Endothelial cell of umbilical vein (primary cell): Measurements from ENCODE around the gene BMP2K. TPM values are rescaled to one million over a fixed set of nuclear protein-coding genes. Genes with fewer than 3 reads are reported as not detected.

Experiments used
- BruUV-seq: library from RNA; stranded (reverse); fragments of 400-500 nt; replicated peaks from 2 replicates; lab custom pipeline; 2021; lab: Mats Ljungman, UMichigan
- CTCF ChIA-PET: fragments of 300-600, 350-600 bp; sonication (Branson Sonifier 250); formaldehyde crosslinking; loops from one replicate; lab custom pipeline; 2021; ENCODE audit warnings: antibody characterized with exemption, inconsistent platforms; lab: Charles Lee
- POLR2A ChIA-PET: fragments of 300-600, 350-600 bp; sonication (Branson Sonifier 250); formaldehyde crosslinking; loops from one replicate; lab custom pipeline; 2021; ENCODE audit warnings: antibody characterized with exemption, inconsistent platforms; lab: Charles Lee
- DNase-seq: peaks from one replicate; pipeline ENCODE4 v3.0.0-alpha.2; 2011; ENCODE audit warnings: low read depth, low spot score
- FAIRE-seq: peaks from 2 replicates; lab custom pipeline; 2011; peaks lifted over from hg19 to GRCh38; lab: Jason Lieb, UNC
- H2AFZ ChIP-seq: 2 replicates; pipeline ENCODE4 v1.6.0; 2012; ENCODE audit warnings: low read depth, low read length, control low read depth, inconsistent platforms
- H3K27ac ChIP-seq: 2 replicates; pipeline ENCODE4 v1.5.1; 2011; ENCODE audit warnings: low read depth, mild to moderate bottlenecking, control low read depth, low read length, moderate library complexity; ENCODE audit not compliant: insufficient read depth
- H3K27me3 ChIP-seq, 2 experiments: 2 replicates each; pipeline versions ENCODE4 v1.6.0 to v1.6.1; 2011; ENCODE audit warnings: low read length in 2 of 2, mixed read lengths in 1 of 2; ENCODE audit not compliant: control insufficient read depth in 2 of 2, insufficient read depth in 2 of 2
- H3K36me3 ChIP-seq, 2 experiments: 2 replicates in 1 of 2; 3 replicates in 1 of 2; pipeline ENCODE4 v1.5.1; 2011; ENCODE audit warnings: low read length in 2 of 2, mild to moderate bottlenecking in 1 of 2, moderate library complexity in 1 of 2; ENCODE audit not compliant: control insufficient read depth in 2 of 2, insufficient read depth in 2 of 2; ENCODE audit errors: extremely low read depth in 1 of 2
- H3K4me1 ChIP-seq: 3 replicates; pipeline ENCODE4 v1.5.1; 2011; ENCODE audit warnings: mild to moderate bottlenecking, low read length; ENCODE audit not compliant: control insufficient read depth, insufficient read depth; ENCODE audit errors: extremely low read depth
- H3K4me2 ChIP-seq: 2 replicates; pipeline ENCODE4 v1.6.1; 2011; ENCODE audit warnings: low read length, control low read depth, mixed read lengths; ENCODE audit not compliant: insufficient read depth
- H3K4me3 ChIP-seq, 3 experiments: fragments of 200-600 bp in 1 of 3; sonication (generic), shearing (Covaris generic) in 1 of 3; replicated peaks in 1 of 3; 2 replicates each; pipeline ENCODE4 v1.5.1; 2011 to 2016; ENCODE audit warnings: control low read depth in 3 of 3, low read length in 3 of 3, mild to moderate bottlenecking in 2 of 3, inconsistent platforms in 1 of 3, low read depth in 1 of 3, moderate library complexity in 1 of 3; ENCODE audit not compliant: insufficient read depth in 1 of 3
- H3K79me2 ChIP-seq: 2 replicates; pipeline ENCODE4 v1.6.0; 2012; ENCODE audit warnings: low read length, inconsistent platforms; ENCODE audit not compliant: control insufficient read depth, insufficient read depth
- H3K9ac ChIP-seq: replicated peaks from 2 replicates; pipeline ENCODE3; 2011; ENCODE audit warnings: low read length, control low read depth; ENCODE audit not compliant: insufficient read depth; ENCODE audit errors: extremely low read depth
- H3K9me1 ChIP-seq: replicated peaks from 3 replicates; pipeline ENCODE4 v1.6.0; 2011; ENCODE audit warnings: mild to moderate bottlenecking, low read length; ENCODE audit not compliant: control insufficient read depth, insufficient read depth; ENCODE audit errors: extremely low read depth
- H3K9me3 ChIP-seq: replicated peaks from 2 replicates; pipeline ENCODE4 v1.5.1; 2012; ENCODE audit warnings: low read length, inconsistent platforms; ENCODE audit not compliant: control insufficient read depth, insufficient read depth
- H4K20me1 ChIP-seq: replicated peaks from 2 replicates; pipeline ENCODE3; 2011; ENCODE audit warnings: mild to moderate bottlenecking, low read length; ENCODE audit not compliant: control insufficient read depth, insufficient read depth; ENCODE audit errors: extremely low read depth
- CTCF ChIP-seq, 2 donors: IDR thresholded peaks; 1 replicate in 1 of 2; 2 replicates in 1 of 2; pipeline ENCODE4 v1.5.1; 2011; ENCODE audit warnings: low read length in 2 of 2, mild to moderate bottlenecking in 2 of 2, moderate library complexity in 2 of 2, control low read depth in 1 of 2, inconsistent platforms in 1 of 2, low read depth in 1 of 2; ENCODE audit not compliant: insufficient read depth in 1 of 2; ENCODE audit errors: extremely low read depth in 1 of 2
- EZH2 ChIP-seq: IDR thresholded peaks from 2 replicates; pipeline ENCODE4 v1.6.1; 2012; ENCODE audit warnings: borderline replicate concordance, low read depth, mild to moderate bottlenecking, moderate library complexity, low read length, inconsistent platforms; ENCODE audit not compliant: severe bottlenecking
- FOS ChIP-seq: IDR thresholded peaks from 2 replicates; pipeline ENCODE4 v1.6.1; 2011; ENCODE audit warnings: mild to moderate bottlenecking, low read length, moderate library complexity, borderline replicate concordance; ENCODE audit not compliant: insufficient read depth
- GATA2 ChIP-seq: IDR thresholded peaks from 2 replicates; pipeline ENCODE4 v1.7.0; 2011; ENCODE audit warnings: low read depth, mild to moderate bottlenecking, moderate library complexity, mixed read lengths, low read length; ENCODE audit not compliant: insufficient read length, insufficient read depth
- JUN ChIP-seq: IDR thresholded peaks from 2 replicates; pipeline ENCODE4 v1.6.1; 2011; ENCODE audit warnings: borderline replicate concordance, low read depth; ENCODE audit not compliant: insufficient read length, insufficient read depth
- MAX ChIP-seq: IDR thresholded peaks from 2 replicates; pipeline ENCODE4 v1.6.1; 2011; ENCODE audit not compliant: insufficient read depth, insufficient read length
- MYC ChIP-seq: IDR thresholded peaks from one replicate; pipeline ENCODE4 v1.6.1; 2011; ENCODE audit warnings: mild to moderate bottlenecking, low read depth, low read length
- POLR2A ChIP-seq: IDR thresholded peaks from 2 replicates; pipeline ENCODE4 v1.6.1; 2012; ENCODE audit warnings: low read depth, mild to moderate bottlenecking, control low read depth, low read length
- POLR2AphosphoS5 ChIP-seq: IDR thresholded peaks from 2 replicates; pipeline ENCODE4 v1.6.1; 2012; ENCODE audit warnings: low read depth, mild to moderate bottlenecking, control low read depth, low read length, moderate library complexity; ENCODE audit not compliant: insufficient read depth
- dilution Hi-C: fragments of 300-500 bp; cut with MboI; formaldehyde crosslinking; loops from one replicate; pipeline ENCODE4 v1.15.0; 2019; ENCODE audit warnings: low sequenced_read_pairs; ENCODE audit not compliant: extremely low pct_ligation_motif_present
- intact Hi-C: fragments of 100-400 bp; cut with micrococcal nuclease; formaldehyde crosslinking; loops from one replicate; pipeline ENCODE4 v1.10.0; 2022
- polyA plus RNA-seq, 4 experiments: library from polyadenylated mRNA; depleted of rRNA in 3 of 4; stranded (reverse) in 3 of 4; unstranded in 1 of 4; fragments of >200 nt; gene quantifications; 2 replicates each; pipeline versions ENCODE4 v1.2.1 to v1.2.3, GENCODE V29; 2011 to 2012; ENCODE audit warnings: missing spikeins in 1 of 4
- total RNA-seq: library from RNA; stranded (reverse); gene quantifications from 2 replicates; pipeline ENCODE4 v1.2.3, GENCODE V29; 2021

The BMP2K gene
- total and polyA plus RNA-seq, 2 donors (not counting 3 experiments of a cell fraction or from before 2014, with no cell fraction given), result 16.1 to 37.9 TPM

GRCh38 chr4:78764498-78764961, 11.6 kb upstream of the BMP2K start:
- CTCF ChIA-PET, result no interaction called here
- H3K9me3 ChIP-seq, result no peaks in the 10 kb centered on the region
- TF ChIP-seq JUN (no peak), FOS (peak; percentile 48)
- H3K27ac ChIP-seq, result no peak overlapping the region
- peaks cover 13% of the 10 kb centered on the region for H3K4me1 ChIP-seq
- POLR2A ChIA-PET, result no interaction called here
- dilution Hi-C loops, result no loop called here
- no peak overlapping the region for H3K4me2 ChIP-seq
- H3K9me1 ChIP-seq, result no peaks in the 10 kb centered on the region
- DNase-seq (no peak), FAIRE-seq (no peak)
- H3K27me3 ChIP-seq, result no peaks in the 10 kb centered on the region
- BruUV-seq, result no TSS peak
- no peak overlapping the region for H3K4me3 ChIP-seq
- no peaks in the 10 kb centered on the region for H3K79me2 ChIP-seq
- H3K36me3 ChIP-seq, result no peaks in the 10 kb centered on the region
- intact Hi-C loops, result no loop called here
- no peak overlapping the region for H2AFZ ChIP-seq
- H3K9ac ChIP-seq, result no peak overlapping the region
- H4K20me1 ChIP-seq, result no peaks in the 10 kb centered on the region

- Histone ChIP-seq H3K4me3 (no peak overlapping the region), H3K9me1 (no peaks in the 10 kb centered on the region), H3K9ac (no peak overlapping the region), H3K4me1 (peaks cover 22% of the 10 kb centered on the region), H4K20me1 (no peaks in the 10 kb centered on the region), H3K27ac (no peak overlapping the region), H3K27me3 (no peaks in the 10 kb centered on the region), H3K79me2 (no peaks in the 10 kb centered on the region), H3K9me3 (no peaks in the 10 kb centered on the region), H3K36me3 (no peaks in the 10 kb centered on the region), H3K4me2 (no peak overlapping the region), H2AFZ (no peak overlapping the region)
- BruUV-seq, result no TSS peak
- dilution Hi-C loops (no loop called here), intact Hi-C loops (no loop called here)
- POLR2A ChIA-PET, result no interaction called here
- CTCF ChIA-PET, result interaction anchor here (1.1 to 1.2 kb wide), 2 partner anchors 43 to 120 kb away, joined by 5 read pairs; no protein-coding TSS in a partner anchor
- FAIRE-seq (no peak), DNase-seq (no peak)
- TF ChIP-seq FOS (no peak), CTCF (IDR thresholded peaks at IDR 0.05; ENCODE audit: extremely low read depth in 1 of 2, insufficient read depth in 1 of 2, low read depth in 1 of 2, low read length in 2 of 2) (no peak), EZH2 (no peak), POLR2AphosphoS5 (no peak), MAX (no peak), POLR2A (no peak), GATA2 (no peak), MYC (no peak), JUN (no peak)
Measured at GRCh38 chr4:78765432-78766006, 10.6 kb upstream of the BMP2K start.
